GM23338 (cell line): ENCODE results near the gene GPD2. TPM values are rescaled to one million over a fixed set of nuclear protein-coding genes. Genes with fewer than 3 reads are reported as not detected.

ENCODE experiments used
- ATAC-seq: fragments of 200-7000 bp; cut with Tn5 transposase; 3 replicates; pipeline ENCODE4 v1.9.1; 2020
- DNase-seq: peaks from one replicate; pipeline ENCODE4 v3.0.0-alpha.2; 2015; ENCODE audit warnings: low spot score
- H2AFZ ChIP-seq: fragments of 200-600 bp; sonication (generic); 2 replicates; pipeline ENCODE4 v1.8.0; 2016; ENCODE audit warnings: antibody characterized with exemption, mild to moderate bottlenecking, moderate library complexity
- H3F3A ChIP-seq: fragments of 200-600 bp; sonication (generic); replicated peaks from 2 replicates; pipeline ENCODE4 v1.8.0; 2017; ENCODE audit warnings: antibody characterized with exemption, mixed run types, low read depth
- H3K27ac ChIP-seq: fragments of 200-600 bp; sonication (generic); 2 replicates; pipeline ENCODE4 v1.6.1; 2016; ENCODE audit warnings: low read depth
- H3K27me3 ChIP-seq: fragments of 200-600 bp; sonication (generic); 2 replicates; pipeline ENCODE4 v1.8.0; 2016; ENCODE audit warnings: mild to moderate bottlenecking, mixed run types, moderate library complexity; ENCODE audit not compliant: insufficient read depth
- H3K36me3 ChIP-seq: fragments of 200-600 bp; sonication (generic); 2 replicates; pipeline ENCODE4 v1.8.0; 2016; ENCODE audit warnings: mild to moderate bottlenecking; ENCODE audit not compliant: insufficient read depth
- H3K4me1 ChIP-seq: fragments of 200-600 bp; sonication (generic); 2 replicates; pipeline ENCODE4 v1.8.0; 2016; ENCODE audit warnings: mild to moderate bottlenecking, moderate library complexity; ENCODE audit not compliant: insufficient read depth
- H3K4me2 ChIP-seq: fragments of 200-600 bp; sonication (generic); 2 replicates; pipeline ENCODE4 v1.7.1; 2017; ENCODE audit warnings: mixed run types
- H3K4me3 ChIP-seq: fragments of 200-600 bp; sonication (generic); 2 replicates; pipeline ENCODE4 v1.6.1; 2016; ENCODE audit warnings: mixed run types
- H3K79me2 ChIP-seq: fragments of 200-600 bp; sonication (generic); replicated peaks from 2 replicates; pipeline ENCODE4 v1.8.0; 2017; ENCODE audit warnings: mild to moderate bottlenecking; ENCODE audit not compliant: insufficient read depth
- H3K9me2 ChIP-seq: fragments of 200-600 bp; sonication (generic); 2 replicates; pipeline ENCODE4 v1.8.0; 2017; ENCODE audit not compliant: insufficient read depth
- H4K20me1 ChIP-seq: fragments of 200-600 bp; sonication (generic); replicated peaks from 2 replicates; pipeline ENCODE4 v1.8.0; 2017; ENCODE audit warnings: mild to moderate bottlenecking; ENCODE audit not compliant: insufficient read depth
- H3K27ac Mint-ChIP-seq: 2 replicates; pipeline ENCODE4 v1.8.0; 2020; ENCODE audit warnings: inconsistent platforms, mild to moderate bottlenecking, moderate library complexity, mixed read lengths
- H3K27me3 Mint-ChIP-seq: 3 replicates; pipeline ENCODE4 v1.8.0; 2022; ENCODE audit warnings: low read depth, mild to moderate bottlenecking, moderate library complexity, mixed read lengths, inconsistent platforms; ENCODE audit not compliant: insufficient read depth, poor library complexity
- H3K36me3 Mint-ChIP-seq: 3 replicates; pipeline ENCODE4 v1.8.0; 2021; ENCODE audit warnings: low read depth, mild to moderate bottlenecking, inconsistent platforms, moderate library complexity, mixed read lengths
- H3K4me1 Mint-ChIP-seq: 3 replicates; pipeline ENCODE4 v1.8.0; 2020; ENCODE audit warnings: mild to moderate bottlenecking, inconsistent platforms, mixed read lengths
- H3K4me3 Mint-ChIP-seq: 3 replicates; pipeline ENCODE4 v1.8.0; 2021; ENCODE audit warnings: moderate library complexity, mild to moderate bottlenecking, inconsistent platforms, mixed read lengths
- H3K9me3 Mint-ChIP-seq: 3 replicates; pipeline ENCODE4 v1.8.0; 2020; ENCODE audit warnings: moderate library complexity, mild to moderate bottlenecking, inconsistent platforms, mixed read lengths
- CREB1 ChIP-seq: fragments of 250-450 bp; sonication (Bioruptor Pico); IDR thresholded peaks from 2 replicates; pipeline ENCODE4 v1.5.0; 2020; ENCODE audit warnings: low read depth, mild to moderate bottlenecking, moderate library complexity
- CTCF ChIP-seq, 2 experiments: fragments of 200-600 bp in 1 of 2; sonication (generic) in 1 of 2; conservative IDR thresholded peaks; 2 replicates each; pipeline versions ENCODE4 v1.5.1 to v1.6.1; 2016 to 2017; ENCODE audit warnings: antibody characterized with exemption in 2 of 2, low read depth in 2 of 2, mild to moderate bottlenecking in 2 of 2, moderate library complexity in 1 of 2
- EZH2 ChIP-seq: fragments of 200-600 bp; sonication (generic); IDR thresholded peaks from one replicate; pipeline ENCODE4 v1.8.0; 2017; ENCODE audit warnings: antibody characterized with exemption, mild to moderate bottlenecking, low read depth; ENCODE audit not compliant: unreplicated experiment
- NANOG ChIP-seq: IDR thresholded peaks from 2 replicates; pipeline ENCODE4 v1.6.1; 2016; ENCODE audit warnings: antibody characterized with exemption, borderline replicate concordance
- polyA plus RNA-seq: library from polyadenylated mRNA; unstranded; fragments of >200 nt; fragmentation: Nextera tagmentation; extraction: Ambion mirVana; gene quantifications from 2 replicates; pipeline ENCODE4 v1.2.1, GENCODE V29; 2016
- total RNA-seq: library from RNA; depleted of rRNA; stranded (reverse); fragments of >200 nt; shearing (Covaris generic); gene quantifications from 2 replicates; pipeline ENCODE4 v1.2.3, GENCODE V29; 2014
- TF ChIP-seq, protein P1 (sequence below): IDR thresholded peaks from one replicate; pipeline ENCODE4 v1.6.1; 2018; ENCODE audit warnings: antibody characterized with exemption; ENCODE audit not compliant: unreplicated experiment
- TF ChIP-seq, protein P2 (sequence below): fragments of 250-450 bp; sonication (Bioruptor Pico); IDR thresholded peaks from 2 replicates; pipeline ENCODE4 v1.5.0; 2020; ENCODE audit warnings: mild to moderate bottlenecking, moderate library complexity

The GPD2 gene
- total and polyA plus RNA-seq, 2 experiments from 2014 or later = 9.4 to 67.4 TPM

DNA sequence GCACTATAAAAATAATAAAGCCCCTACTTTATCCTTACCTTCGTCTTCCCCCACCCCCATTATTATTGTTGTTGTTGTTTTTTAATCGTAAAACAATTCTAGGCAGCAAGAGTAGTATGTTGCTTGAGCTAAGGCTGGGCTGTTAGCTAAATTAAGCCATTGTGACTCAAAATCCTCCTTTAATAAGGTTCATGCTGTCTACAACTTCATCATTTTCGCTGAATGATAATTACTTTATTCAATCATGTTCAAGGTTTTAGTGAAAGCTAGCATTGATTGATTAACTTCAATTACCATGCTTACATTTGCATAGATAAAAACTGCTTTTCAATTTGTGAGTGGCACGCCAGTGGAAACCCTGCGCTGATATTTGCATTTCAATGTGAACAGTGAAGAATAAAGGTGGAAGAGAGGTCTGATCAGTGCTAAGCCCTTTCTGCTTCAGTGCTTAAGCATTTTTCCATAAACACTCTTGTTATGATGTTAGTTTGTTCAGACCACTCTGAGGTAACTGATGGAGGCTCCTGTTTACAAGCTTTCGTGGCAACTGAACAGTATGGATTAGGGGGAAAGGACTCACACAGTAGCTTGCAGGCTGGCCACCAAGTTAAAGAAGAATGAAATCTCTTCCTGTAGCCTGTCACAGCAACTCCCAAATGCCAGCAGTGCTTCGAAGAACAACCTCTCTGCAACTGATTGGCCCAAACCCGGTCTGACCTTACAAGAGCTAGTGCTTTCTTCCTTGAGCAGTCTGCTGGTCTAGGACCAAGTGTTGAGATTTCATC is 156.8 kb downstream of the GPD2 start:
- DNase-seq = peak; percentile 58
- Mint-ChIP-seq H3K27me3 (peaks cover 4% of the 10 kb centered on the region), H3K27ac (peak overlapping the region; percentile 14), H3K9me3 (no peaks in the 10 kb centered on the region), H3K4me1 (peaks cover 46% of the 10 kb centered on the region), H3K36me3 (no peaks in the 10 kb centered on the region), H3K4me3 (peak overlapping the region; percentile 2; the same call in 1 of the 3 replicates)
- peak overlapping the region; percentile 58; the same call in 1 of the 2 replicates for H3K27ac ChIP-seq
- H3K79me2 ChIP-seq = no peaks in the 10 kb centered on the region
- H3K27me3 ChIP-seq = no peaks in the 10 kb centered on the region
- ATAC-seq = peak; percentile 91
- TF ChIP-seq EZH2 (no peak), CTCF (conservative IDR thresholded peaks at IDR 0.05; ENCODE audit: low read depth in 2 of 2) (no peak), CREB1 (CRISPR knock-in tag) (no peak), NANOG (no peak)
- TF ChIP-seq, protein P1, sequence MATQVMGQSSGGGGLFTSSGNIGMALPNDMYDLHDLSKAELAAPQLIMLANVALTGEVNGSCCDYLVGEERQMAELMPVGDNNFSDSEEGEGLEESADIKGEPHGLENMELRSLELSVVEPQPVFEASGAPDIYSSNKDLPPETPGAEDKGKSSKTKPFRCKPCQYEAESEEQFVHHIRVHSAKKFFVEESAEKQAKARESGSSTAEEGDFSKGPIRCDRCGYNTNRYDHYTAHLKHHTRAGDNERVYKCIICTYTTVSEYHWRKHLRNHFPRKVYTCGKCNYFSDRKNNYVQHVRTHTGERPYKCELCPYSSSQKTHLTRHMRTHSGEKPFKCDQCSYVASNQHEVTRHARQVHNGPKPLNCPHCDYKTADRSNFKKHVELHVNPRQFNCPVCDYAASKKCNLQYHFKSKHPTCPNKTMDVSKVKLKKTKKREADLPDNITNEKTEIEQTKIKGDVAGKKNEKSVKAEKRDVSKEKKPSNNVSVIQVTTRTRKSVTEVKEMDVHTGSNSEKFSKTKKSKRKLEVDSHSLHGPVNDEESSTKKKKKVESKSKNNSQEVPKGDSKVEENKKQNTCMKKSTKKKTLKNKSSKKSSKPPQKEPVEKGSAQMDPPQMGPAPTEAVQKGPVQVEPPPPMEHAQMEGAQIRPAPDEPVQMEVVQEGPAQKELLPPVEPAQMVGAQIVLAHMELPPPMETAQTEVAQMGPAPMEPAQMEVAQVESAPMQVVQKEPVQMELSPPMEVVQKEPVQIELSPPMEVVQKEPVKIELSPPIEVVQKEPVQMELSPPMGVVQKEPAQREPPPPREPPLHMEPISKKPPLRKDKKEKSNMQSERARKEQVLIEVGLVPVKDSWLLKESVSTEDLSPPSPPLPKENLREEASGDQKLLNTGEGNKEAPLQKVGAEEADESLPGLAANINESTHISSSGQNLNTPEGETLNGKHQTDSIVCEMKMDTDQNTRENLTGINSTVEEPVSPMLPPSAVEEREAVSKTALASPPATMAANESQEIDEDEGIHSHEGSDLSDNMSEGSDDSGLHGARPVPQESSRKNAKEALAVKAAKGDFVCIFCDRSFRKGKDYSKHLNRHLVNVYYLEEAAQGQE = no peak
- TF ChIP-seq, protein P2, sequence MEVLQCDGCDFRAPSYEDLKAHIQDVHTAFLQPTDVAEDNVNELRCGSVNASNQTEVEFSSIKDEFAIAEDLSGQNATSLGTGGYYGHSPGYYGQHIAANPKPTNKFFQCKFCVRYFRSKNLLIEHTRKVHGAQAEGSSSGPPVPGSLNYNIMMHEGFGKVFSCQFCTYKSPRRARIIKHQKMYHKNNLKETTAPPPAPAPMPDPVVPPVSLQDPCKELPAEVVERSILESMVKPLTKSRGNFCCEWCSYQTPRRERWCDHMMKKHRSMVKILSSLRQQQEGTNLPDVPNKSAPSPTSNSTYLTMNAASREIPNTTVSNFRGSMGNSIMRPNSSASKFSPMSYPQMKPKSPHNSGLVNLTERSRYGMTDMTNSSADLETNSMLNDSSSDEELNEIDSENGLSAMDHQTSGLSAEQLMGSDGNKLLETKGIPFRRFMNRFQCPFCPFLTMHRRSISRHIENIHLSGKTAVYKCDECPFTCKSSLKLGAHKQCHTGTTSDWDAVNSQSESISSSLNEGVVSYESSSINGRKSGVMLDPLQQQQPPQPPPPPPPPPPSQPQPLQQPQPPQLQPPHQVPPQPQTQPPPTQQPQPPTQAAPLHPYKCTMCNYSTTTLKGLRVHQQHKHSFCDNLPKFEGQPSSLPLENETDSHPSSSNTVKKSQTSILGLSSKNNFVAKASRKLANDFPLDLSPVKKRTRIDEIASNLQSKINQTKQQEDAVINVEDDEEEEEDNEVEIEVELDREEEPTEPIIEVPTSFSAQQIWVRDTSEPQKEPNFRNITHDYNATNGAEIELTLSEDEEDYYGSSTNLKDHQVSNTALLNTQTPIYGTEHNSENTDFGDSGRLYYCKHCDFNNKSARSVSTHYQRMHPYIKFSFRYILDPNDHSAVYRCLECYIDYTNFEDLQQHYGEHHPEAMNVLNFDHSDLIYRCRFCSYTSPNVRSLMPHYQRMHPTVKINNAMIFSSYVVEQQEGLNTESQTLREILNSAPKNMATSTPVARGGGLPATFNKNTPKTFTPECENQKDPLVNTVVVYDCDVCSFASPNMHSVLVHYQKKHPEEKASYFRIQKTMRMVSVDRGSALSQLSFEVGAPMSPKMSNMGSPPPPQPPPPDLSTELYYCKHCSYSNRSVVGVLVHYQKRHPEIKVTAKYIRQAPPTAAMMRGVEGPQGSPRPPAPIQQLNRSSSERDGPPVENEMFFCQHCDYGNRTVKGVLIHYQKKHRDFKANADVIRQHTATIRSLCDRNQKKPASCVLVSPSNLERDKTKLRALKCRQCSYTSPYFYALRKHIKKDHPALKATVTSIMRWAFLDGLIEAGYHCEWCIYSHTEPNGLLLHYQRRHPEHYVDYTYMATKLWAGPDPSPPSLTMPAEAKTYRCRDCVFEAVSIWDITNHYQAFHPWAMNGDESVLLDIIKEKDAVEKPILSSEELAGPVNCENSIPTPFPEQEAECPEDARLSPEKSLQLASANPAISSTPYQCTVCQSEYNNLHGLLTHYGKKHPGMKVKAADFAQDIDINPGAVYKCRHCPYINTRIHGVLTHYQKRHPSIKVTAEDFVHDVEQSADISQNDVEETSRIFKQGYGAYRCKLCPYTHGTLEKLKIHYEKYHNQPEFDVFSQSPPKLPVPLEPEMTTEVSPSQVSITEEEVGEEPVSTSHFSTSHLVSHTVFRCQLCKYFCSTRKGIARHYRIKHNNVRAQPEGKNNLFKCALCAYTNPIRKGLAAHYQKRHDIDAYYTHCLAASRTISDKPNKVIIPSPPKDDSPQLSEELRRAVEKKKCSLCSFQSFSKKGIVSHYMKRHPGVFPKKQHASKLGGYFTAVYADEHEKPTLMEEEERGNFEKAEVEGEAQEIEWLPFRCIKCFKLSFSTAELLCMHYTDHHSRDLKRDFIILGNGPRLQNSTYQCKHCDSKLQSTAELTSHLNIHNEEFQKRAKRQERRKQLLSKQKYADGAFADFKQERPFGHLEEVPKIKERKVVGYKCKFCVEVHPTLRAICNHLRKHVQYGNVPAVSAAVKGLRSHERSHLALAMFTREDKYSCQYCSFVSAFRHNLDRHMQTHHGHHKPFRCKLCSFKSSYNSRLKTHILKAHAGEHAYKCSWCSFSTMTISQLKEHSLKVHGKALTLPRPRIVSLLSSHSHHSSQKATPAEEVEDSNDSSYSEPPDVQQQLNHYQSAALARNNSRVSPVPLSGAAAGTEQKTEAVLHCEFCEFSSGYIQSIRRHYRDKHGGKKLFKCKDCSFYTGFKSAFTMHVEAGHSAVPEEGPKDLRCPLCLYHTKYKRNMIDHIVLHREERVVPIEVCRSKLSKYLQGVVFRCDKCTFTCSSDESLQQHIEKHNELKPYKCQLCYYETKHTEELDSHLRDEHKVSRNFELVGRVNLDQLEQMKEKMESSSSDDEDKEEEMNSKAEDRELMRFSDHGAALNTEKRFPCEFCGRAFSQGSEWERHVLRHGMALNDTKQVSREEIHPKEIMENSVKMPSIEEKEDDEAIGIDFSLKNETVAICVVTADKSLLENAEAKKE (CRISPR knock-in tag) = no peak; the same call in 1 of the 2 replicates
- no peaks in the 10 kb centered on the region for H3K9me2 ChIP-seq
- H3K36me3 ChIP-seq = no peaks in the 10 kb centered on the region
- H4K20me1 ChIP-seq = no peaks in the 10 kb centered on the region
- H3K4me2 ChIP-seq = peak overlapping the region; percentile 52
- H3K4me3 ChIP-seq = peak overlapping the region; percentile 5; the same call in 1 of the 2 replicates
- H2AFZ ChIP-seq = no peak overlapping the region
- H3F3A ChIP-seq = no peaks in the 10 kb centered on the region
- peaks cover 32% of the 10 kb centered on the region for H3K4me1 ChIP-seq
